ENCODE results near the gene PDE6C. TPM values are rescaled to one million over a fixed set of nuclear protein-coding genes. Genes with fewer than 3 reads are reported as not detected.

The PDE6C gene
- total RNA-seq, 2 experiments from 2014 or later, result not detected

DNA sequence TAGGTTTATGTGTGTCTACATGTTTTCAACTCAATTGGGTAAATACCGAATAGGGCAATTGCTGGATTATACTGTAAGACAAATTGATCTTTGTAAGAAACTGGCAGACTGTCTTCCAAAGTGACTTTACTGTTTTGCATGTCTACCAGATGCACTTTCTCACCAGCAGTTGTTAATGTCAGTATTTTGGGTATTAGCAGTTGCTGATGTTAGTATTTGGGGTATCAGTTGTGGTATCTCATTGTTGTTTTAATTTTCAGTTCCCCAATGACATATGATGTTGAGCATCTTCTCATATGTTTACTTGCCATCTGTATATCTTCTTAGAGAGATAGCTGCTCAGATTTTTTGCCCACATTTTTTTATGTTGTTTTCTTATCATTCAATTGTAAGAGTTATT, 10.6 kb downstream of the PDE6C start:
- ChIA-PET POLR2A (no interaction called here), CTCF (no interaction called here)
- H3K9me3 Mint-ChIP-seq, result no peaks in the 10 kb centered on the region
- DNase-seq, result no peak
- H3K27ac Mint-ChIP-seq, result no peak overlapping the region
- no peaks in the 10 kb centered on the region for H3K36me3 Mint-ChIP-seq (ENCODE audit: low read depth)
- H3K27me3 Mint-ChIP-seq, result peaks cover 24% of the 10 kb centered on the region
- no peaks in the 10 kb centered on the region for H3K4me1 Mint-ChIP-seq
- no peak overlapping the region for H3K4me3 Mint-ChIP-seq

DNA sequence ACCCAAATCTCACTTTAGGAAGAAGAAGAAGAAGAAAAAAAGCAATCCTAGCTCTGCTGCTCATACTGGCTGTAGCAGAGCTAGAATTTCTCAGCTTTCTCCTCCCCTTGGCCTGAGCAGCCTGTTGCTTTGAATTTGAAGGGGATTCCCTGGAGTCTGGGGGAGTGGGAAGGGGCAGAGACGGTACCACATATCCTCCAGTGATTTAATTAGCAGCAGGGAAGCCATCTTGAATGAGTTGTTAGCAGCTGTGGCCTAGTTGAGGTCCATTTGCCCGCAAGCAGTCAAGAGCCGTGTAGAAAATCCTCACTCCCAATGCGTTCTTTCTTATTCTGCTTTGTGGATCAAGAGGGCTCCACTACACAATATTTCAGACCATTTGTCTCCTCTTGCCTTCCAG, 16.5 kb downstream of the PDE6C start:
- no peak overlapping the region for H3K4me3 Mint-ChIP-seq
- H3K27me3 Mint-ChIP-seq, result peaks cover 9% of the 10 kb centered on the region
- no peak for DNase-seq
- no peaks in the 10 kb centered on the region for H3K36me3 Mint-ChIP-seq (ENCODE audit: low read depth)
- H3K27ac Mint-ChIP-seq, result no peak overlapping the region
- H3K4me1 Mint-ChIP-seq, result no peaks in the 10 kb centered on the region
- ChIA-PET CTCF (no interaction called here), POLR2A (no interaction called here)
- no peaks in the 10 kb centered on the region for H3K9me3 Mint-ChIP-seq

DNA sequence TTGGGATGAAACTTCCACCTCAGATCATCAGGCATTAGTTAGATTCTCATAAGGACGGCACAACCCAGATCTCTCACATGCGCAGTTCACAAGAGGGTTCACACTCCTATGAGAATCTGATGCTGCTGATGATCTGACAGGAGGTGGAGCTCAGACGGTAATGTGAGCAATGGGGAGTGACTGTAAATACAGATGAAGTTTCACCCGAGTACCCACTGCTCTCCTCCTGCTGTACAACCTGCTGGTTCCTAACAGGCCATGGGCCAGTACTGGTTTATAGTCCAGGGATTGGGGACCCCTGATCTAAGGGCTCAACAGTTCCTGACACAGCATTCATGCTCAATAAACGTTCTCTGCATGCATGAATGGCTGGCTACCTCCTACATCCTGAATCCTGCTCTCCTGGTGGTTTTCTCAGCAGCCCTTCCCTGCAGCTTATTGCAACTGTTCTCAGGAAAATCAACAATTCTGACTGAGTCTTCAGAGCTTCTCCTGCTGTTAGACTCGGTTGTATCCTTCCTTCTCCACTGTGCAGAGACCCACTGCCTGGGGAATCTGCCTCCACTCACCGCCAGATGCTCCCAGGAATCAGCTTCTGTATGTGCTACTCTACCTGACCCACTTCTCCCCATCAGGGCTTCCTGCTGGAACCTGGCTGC, 17.4 kb downstream of the PDE6C start:
- DNase-seq, result no peak
- POLR2A ChIA-PET, result no interaction called here
- Mint-ChIP-seq H3K36me3 (ENCODE audit: low read depth) (no peaks in the 10 kb centered on the region), H3K9me3 (no peaks in the 10 kb centered on the region), H3K27ac (no peak overlapping the region), H3K27me3 (peaks cover 5% of the 10 kb centered on the region), H3K4me1 (no peaks in the 10 kb centered on the region), H3K4me3 (no peak overlapping the region)
- CTCF ChIA-PET, result no interaction called here

DNA sequence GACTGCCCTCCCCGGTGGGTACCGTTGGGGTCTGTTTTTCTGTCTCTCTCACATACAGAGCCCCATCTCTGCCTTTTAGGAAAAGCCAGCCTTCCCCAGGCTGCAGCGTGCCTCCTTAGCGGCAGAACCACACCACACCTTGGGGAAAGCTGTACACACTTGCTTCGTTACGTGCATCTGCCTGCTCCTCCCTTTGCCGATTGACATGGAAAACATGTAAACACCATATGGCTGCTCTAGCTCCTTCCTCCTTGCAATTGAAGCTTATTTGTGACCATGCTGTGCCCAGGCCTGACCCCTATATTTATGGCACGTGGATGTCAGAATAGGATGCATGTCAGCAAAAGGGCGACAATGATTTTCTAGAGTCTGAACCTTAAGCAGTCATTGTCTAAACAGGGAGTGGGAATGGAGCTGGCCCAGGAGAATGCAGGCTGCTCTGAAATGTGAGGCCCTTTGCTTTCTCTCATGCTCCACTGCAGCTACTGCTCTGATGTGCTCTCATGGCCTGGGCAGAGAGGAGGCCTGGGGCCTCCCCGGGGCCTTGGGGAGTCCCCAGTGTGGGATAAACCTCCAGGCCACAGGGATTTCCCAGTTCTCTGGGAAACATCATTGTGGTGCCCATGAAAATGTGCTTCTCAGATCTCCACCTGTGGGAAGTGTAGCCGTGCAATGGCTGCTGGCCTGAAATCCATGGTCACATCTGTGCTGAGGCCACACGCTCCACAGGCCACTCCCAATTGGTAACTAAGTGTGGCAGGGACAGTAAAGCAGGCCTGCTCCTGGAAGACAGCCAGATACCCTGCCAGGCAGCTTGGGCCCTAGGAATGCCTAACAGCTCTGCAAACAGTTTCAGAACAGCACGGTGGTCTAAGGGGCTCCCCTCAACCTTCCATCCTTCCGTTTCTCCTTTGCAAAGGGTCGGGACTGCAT, 18.6 kb downstream of the PDE6C start:
- H3K36me3 Mint-ChIP-seq (ENCODE audit: low read depth), result no peaks in the 10 kb centered on the region
- H3K9me3 Mint-ChIP-seq, result no peaks in the 10 kb centered on the region
- no peak for DNase-seq
- ChIA-PET POLR2A (no interaction called here), CTCF (no interaction called here)
- peaks cover 3% of the 10 kb centered on the region for H3K27me3 Mint-ChIP-seq
- H3K4me3 Mint-ChIP-seq, result no peak overlapping the region
- no peaks in the 10 kb centered on the region for H3K4me1 Mint-ChIP-seq
- no peak overlapping the region for H3K27ac Mint-ChIP-seq

DNA sequence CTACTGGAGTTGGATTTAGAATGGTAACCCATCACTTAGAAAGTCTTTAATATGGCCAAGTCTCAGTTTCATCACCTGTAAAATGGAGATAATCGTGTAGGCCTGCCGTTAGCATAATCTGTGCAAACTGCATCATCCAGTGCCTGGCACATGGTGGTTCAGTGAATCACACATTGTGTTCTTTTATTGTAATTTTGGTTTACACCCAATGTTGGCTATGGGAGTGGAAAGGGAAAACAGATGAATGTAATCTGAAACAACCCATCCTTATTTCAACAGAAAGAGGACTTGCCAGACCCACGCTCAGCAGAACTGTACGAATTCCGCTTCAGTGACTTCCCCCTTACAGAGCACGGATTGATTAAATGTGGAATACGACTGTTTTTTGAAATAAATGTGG, 27.5 kb downstream of the PDE6C start:
- Mint-ChIP-seq H3K9me3 (no peaks in the 10 kb centered on the region), H3K4me1 (no peaks in the 10 kb centered on the region), H3K27me3 (peaks cover 15% of the 10 kb centered on the region), H3K27ac (no peak overlapping the region), H3K36me3 (ENCODE audit: low read depth) (no peaks in the 10 kb centered on the region), H3K4me3 (no peak overlapping the region)
- no peak for DNase-seq
- ChIA-PET POLR2A (no interaction called here), CTCF (no interaction called here)

DNA sequence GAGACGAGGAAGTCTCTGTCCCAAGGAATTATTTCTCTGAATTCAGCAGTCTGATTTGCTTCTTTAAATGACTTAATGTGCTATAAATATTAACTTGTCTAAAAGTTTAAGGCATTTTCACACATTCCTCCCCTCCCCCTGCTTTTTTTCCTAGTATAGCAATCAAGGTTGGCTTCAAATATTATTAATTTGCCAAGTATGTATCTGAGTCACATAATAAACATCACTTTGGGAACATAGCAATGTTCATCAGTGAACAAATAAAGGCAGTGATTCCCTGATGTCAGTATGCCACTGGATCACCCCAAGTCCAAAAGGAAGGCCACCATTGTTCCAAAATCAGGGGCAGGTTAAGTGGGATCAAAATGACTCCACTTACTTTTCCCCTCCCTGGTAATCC, 40.5 kb downstream of the PDE6C start:
- Mint-ChIP-seq H3K9me3 (no peaks in the 10 kb centered on the region), H3K36me3 (ENCODE audit: low read depth) (no peaks in the 10 kb centered on the region), H3K4me3 (no peak overlapping the region), H3K27ac (no peak overlapping the region), H3K27me3 (peaks cover 2% of the 10 kb centered on the region), H3K4me1 (no peaks in the 10 kb centered on the region)
- ChIA-PET POLR2A (no interaction called here), CTCF (no interaction called here)
- DNase-seq, result no peak

DNA sequence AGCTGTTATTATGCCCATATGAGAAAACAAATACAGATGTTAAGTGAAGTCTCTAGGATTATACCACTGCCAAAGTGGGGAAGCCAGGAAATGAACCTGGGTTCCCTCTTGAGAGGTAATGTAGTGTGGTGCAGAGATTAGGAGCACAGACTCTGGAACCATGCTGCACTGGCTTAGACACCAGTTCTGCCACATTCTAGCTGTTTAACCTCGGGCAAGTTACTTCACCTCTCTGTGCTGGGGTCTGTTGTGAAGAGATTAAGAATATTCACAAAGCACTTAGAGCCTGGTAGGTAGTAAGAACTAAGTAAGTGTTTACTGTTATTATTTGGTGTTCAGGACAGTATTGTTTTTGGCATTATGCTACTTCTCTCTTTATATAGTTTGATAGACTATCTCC, 41.9 kb downstream of the PDE6C start:
- Mint-ChIP-seq H3K27me3 (peaks cover 2% of the 10 kb centered on the region), H3K36me3 (ENCODE audit: low read depth) (no peaks in the 10 kb centered on the region), H3K9me3 (no peaks in the 10 kb centered on the region), H3K4me3 (no peak overlapping the region), H3K4me1 (no peaks in the 10 kb centered on the region), H3K27ac (no peak overlapping the region)
- ChIA-PET POLR2A (no interaction called here), CTCF (no interaction called here)
- DNase-seq, result no peak

DNA sequence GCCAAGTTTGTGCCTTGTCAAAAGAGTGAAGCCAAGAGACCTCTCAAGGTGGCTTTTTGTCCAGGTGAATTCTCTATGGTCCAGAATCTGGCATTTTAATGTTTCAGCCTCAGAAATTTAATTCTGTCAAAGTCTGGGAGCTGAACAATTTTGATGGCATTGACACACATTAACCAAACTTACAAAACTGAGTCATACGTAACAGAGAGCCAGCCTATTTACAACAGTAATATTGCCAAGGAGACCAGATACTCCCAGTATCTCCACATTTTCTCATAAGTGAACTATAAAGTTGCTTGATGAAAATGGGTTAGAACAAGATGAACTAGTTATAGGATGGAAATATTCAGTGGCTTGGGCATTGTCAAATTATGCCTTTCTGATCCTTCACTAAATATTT, 43.8 kb downstream of the PDE6C start:
- ChIA-PET POLR2A (no interaction called here), CTCF (no interaction called here)
- Mint-ChIP-seq H3K27me3 (no peaks in the 10 kb centered on the region), H3K36me3 (ENCODE audit: low read depth) (no peaks in the 10 kb centered on the region), H3K4me3 (no peak overlapping the region), H3K4me1 (no peaks in the 10 kb centered on the region), H3K9me3 (no peaks in the 10 kb centered on the region), H3K27ac (no peak overlapping the region)
- no peak for DNase-seq

DNA sequence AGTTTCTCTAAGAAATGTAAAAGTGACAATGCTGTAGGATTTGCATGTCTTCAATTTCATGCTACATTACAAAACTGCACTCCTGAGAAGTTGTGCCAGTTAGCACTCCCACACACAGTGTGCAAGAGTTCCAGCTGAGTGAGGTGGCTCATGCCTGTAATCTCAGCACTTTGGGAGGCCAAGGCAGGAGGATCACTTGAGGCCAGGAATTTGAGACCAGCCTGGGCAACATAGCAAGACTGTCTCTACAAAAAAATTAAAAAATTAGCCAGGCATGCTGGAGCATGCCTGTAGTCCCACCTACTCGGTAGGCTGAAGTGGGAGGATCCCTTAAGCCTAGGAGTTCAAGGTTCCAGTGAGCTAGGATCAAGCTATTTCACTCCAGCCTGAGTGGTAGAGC, 45.4 kb downstream of the PDE6C start:
- H3K27ac Mint-ChIP-seq, result no peak overlapping the region
- DNase-seq, result no peak
- H3K36me3 Mint-ChIP-seq (ENCODE audit: low read depth), result no peaks in the 10 kb centered on the region
- no peaks in the 10 kb centered on the region for H3K4me1 Mint-ChIP-seq
- no peaks in the 10 kb centered on the region for H3K9me3 Mint-ChIP-seq
- H3K4me3 Mint-ChIP-seq, result no peak overlapping the region
- ChIA-PET POLR2A (no interaction called here), CTCF (no interaction called here)
- H3K27me3 Mint-ChIP-seq, result no peaks in the 10 kb centered on the region

DNA sequence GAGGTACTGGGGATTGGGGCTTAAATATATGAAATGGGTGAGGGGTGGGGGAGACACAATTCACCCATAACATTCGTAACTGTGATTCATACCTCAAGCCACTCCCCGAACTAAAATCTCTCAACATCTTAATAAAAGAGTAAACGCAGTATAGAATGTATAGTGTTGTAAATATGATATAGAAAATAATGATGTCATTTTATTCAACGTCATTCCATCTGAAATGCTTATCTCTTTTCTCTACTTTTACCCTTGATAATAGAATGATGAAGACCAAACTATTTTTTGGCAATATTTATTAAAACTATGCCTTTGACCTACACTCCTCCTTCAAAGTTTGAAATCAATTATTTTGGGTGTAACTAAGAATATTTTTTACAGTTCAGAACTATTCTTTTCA, 53.7 kb downstream of the PDE6C start:
- Mint-ChIP-seq H3K4me3 (no peak overlapping the region), H3K4me1 (no peaks in the 10 kb centered on the region), H3K9me3 (no peaks in the 10 kb centered on the region), H3K27ac (no peak overlapping the region), H3K27me3 (no peaks in the 10 kb centered on the region), H3K36me3 (ENCODE audit: low read depth) (peaks cover 11% of the 10 kb centered on the region)
- ChIA-PET CTCF (interaction anchor here (1.3 kb wide), 1 partner anchor 12 kb away, joined by 3 read pairs; no protein-coding TSS in a partner anchor), POLR2A (no interaction called here)
- DNase-seq, result no peak

DNA sequence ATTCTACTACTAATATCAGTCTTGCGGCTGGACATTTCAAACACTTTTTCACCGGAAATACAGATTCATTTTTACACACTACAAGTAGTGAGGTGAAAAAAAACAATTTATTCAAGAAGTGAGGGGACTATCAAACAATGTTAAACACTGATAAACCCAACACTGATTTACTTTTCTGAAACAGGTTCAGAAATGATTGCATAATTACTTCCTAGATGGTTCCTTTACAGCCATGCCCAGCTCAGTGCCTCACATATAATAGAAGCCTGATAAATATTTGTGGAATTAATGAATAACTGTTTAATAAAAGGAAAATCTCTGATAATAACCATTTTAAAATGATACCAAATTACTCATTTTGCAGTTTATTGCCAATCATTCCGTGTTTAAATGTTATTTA, 55.5 kb downstream of the PDE6C start:
- H3K27ac Mint-ChIP-seq, result no peak overlapping the region
- no peak overlapping the region for H3K4me3 Mint-ChIP-seq
- ChIA-PET POLR2A (no interaction called here), CTCF (no interaction called here)
- H3K9me3 Mint-ChIP-seq, result no peaks in the 10 kb centered on the region
- no peak for DNase-seq
- H3K27me3 Mint-ChIP-seq, result no peaks in the 10 kb centered on the region
- peaks cover 2% of the 10 kb centered on the region for H3K4me1 Mint-ChIP-seq
- H3K36me3 Mint-ChIP-seq (ENCODE audit: low read depth), result peaks cover 11% of the 10 kb centered on the region

DNA sequence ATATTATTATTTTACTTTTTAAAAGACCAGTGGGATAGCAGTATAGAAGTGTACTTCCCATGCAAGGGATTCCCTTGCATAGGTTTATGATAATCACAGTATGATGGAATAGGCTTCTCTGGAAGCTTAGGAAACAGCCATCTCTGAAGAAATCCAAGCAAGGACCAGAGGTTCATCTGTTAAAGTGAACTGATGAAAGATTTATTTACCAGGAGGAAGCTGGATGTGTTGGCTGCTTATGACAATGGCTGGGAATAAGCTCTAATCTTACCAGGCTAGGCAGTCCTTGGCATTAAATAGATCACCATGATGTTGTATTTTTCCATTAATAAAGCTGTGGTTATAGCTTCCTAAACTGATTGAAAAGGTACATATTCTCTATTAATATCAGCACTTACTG, 58.0 kb downstream of the PDE6C start:
- no peak for DNase-seq
- H3K4me3 Mint-ChIP-seq, result no peak overlapping the region
- no peak overlapping the region for H3K27ac Mint-ChIP-seq
- H3K27me3 Mint-ChIP-seq, result no peaks in the 10 kb centered on the region
- CTCF ChIA-PET, result interaction anchor here (1.2 to 1.3 kb wide), 2 partner anchors 10 kb away, joined by 3 to 4 read pairs; no protein-coding TSS in a partner anchor
- POLR2A ChIA-PET, result no interaction called here
- peaks cover 2% of the 10 kb centered on the region for H3K4me1 Mint-ChIP-seq
- peaks cover 17% of the 10 kb centered on the region for H3K36me3 Mint-ChIP-seq (ENCODE audit: low read depth)
- H3K9me3 Mint-ChIP-seq, result no peaks in the 10 kb centered on the region

DNA sequence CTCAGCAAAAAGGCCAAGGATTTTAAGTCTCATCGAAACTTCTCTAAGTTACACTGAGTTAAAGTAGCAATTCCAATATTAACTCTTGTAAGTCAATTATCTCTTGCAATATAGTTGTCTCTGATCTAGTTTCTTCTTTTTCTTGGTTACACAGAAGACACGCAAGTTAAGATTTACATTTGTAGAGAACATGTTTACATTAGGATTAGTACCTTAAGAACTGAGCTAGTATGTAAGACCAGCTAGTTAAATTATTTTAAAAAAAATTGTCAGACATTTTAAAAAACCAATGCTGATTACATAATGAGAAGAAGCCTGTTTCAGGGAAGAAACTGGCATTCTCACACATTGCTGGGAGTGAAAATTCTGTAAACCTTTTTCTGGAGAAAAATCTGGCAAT, 58.7 kb downstream of the PDE6C start:
- Mint-ChIP-seq H3K27me3 (no peaks in the 10 kb centered on the region), H3K4me3 (no peak overlapping the region), H3K27ac (no peak overlapping the region), H3K36me3 (ENCODE audit: low read depth) (peaks cover 17% of the 10 kb centered on the region), H3K9me3 (no peaks in the 10 kb centered on the region), H3K4me1 (peaks cover 2% of the 10 kb centered on the region)
- CTCF ChIA-PET, result interaction anchor here (1.2 to 1.3 kb wide), 2 partner anchors 9 to 10 kb away, joined by 3 to 4 read pairs; no protein-coding TSS in a partner anchor
- DNase-seq, result no peak
- POLR2A ChIA-PET, result no interaction called here
